ENCODE results near the gene TMEM132E. TPM values are rescaled to one million over a fixed set of nuclear protein-coding genes. Genes with fewer than 3 reads are reported as not detected.

Gene TMEM132E
- total RNA-seq, 2 donors from 2014 or later: not detected

DNA sequence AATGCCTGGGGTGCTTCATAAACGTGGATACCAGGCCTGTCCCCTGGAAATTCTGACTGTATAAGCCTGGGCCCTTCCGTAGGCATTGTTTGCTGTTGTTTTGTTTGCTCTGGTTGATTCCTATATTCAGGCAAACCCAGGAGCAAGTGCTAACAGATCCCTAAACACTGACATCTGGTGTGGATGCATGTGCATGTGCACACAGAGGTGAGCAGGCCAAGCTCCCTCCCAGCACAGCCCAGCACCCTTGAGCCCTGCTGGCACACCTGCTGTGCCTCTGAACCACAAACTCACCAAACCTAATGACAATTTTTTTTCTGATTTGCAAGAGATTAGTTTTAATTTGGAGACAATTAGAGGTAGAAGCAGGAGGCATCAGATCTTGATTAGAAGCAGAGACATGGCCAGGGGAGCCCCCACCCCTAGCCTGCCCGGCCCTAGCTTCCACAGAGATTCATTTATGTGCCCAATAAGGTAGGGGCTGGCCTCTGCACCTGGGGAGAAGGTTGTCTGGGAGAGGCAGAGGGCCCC is 40.4 kb downstream of the TMEM132E start:
- H3K27ac Mint-ChIP-seq: no peak overlapping the region
- H3K9me3 Mint-ChIP-seq: no peaks in the 10 kb centered on the region
- H3K36me3 Mint-ChIP-seq: no peaks in the 10 kb centered on the region
- ATAC-seq (no peak), DNase-seq (ENCODE audit: low spot score) (no peak)
- peaks cover 41 to 42% of the 10 kb centered on the region in 2 donors for H3K27me3 Mint-ChIP-seq
- H3K4me1 Mint-ChIP-seq (ENCODE audit: low read depth in 2 of 2): no peaks in the 10 kb centered on the region
- no peak overlapping the region for H3K4me3 Mint-ChIP-seq

DNA sequence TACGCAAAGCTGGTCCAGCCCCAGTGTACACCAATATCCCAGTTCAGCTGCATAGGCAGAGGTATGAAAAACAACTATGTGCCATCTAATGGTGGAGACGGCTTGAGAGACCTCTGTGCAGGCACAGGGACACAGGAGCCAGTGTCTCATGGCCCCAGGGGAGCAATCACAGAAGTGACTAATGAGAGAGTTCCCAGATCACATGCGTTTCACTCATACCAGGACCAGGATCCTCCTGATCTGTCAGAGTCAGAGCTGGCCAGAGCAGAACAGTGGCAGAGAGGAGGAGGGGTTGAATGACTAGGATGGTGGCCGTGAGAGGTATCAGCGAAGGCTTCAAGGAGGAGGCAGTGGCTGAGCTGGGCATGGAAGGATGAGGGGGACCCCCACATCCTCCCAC is 41.1 kb downstream of the TMEM132E start:
- no peak overlapping the region for H3K4me3 Mint-ChIP-seq
- H3K4me1 Mint-ChIP-seq (ENCODE audit: low read depth in 2 of 2): no peaks in the 10 kb centered on the region
- no peak for DNase-seq (ENCODE audit: low spot score)
- H3K9me3 Mint-ChIP-seq: no peaks in the 10 kb centered on the region
- no peaks in the 10 kb centered on the region for H3K36me3 Mint-ChIP-seq
- H3K27me3 Mint-ChIP-seq: peaks cover 43 to 48% of the 10 kb centered on the region in 2 donors
- no peak for ATAC-seq
- H3K27ac Mint-ChIP-seq: no peak overlapping the region

DNA sequence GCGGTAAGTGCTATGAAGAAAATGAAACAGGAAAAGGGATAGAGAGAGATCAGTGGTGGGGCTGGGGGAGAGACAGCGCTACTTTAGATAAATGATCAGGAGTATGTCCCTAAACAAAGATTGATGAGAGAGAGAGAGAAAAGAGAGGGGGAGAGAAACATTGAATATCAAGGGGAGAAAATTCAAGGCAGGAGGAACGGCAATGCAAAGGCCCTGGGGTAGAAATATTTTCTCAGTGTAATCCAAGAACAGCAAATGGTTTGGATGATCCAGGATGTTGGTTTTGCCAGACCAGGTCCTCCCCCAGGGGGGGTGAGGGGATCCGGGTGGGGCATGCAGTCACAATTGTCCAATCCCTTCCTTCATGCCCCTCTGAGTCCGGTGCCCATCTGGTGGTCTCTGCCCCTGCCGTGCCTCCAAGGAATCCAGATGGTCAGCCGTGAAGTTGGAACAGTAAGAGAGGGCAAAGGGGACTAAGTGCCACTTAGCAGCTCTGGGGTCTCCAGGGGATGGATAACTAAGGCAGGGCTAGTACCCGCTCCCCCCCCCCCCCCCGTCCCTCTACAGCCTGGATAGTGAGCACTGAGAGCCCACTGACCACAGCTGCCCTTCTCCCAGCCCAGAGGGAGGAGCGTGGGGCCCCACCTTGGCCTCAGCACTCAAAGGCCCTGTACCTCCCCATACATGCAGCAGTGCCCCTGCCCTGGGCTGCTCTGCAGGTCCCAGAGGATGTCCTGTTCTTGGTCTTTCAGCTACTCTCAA is 43.7 kb downstream of the TMEM132E start:
- ATAC-seq (no peak), DNase-seq (ENCODE audit: low spot score) (no peak)
- Mint-ChIP-seq H3K27me3 (peaks cover 46 to 64% of the 10 kb centered on the region in 2 donors), H3K27ac (no peak overlapping the region), H3K4me3 (no peak overlapping the region), H3K36me3 (no peaks in the 10 kb centered on the region), H3K9me3 (no peaks in the 10 kb centered on the region), H3K4me1 (ENCODE audit: low read depth in 2 of 2) (no peaks in the 10 kb centered on the region)

DNA sequence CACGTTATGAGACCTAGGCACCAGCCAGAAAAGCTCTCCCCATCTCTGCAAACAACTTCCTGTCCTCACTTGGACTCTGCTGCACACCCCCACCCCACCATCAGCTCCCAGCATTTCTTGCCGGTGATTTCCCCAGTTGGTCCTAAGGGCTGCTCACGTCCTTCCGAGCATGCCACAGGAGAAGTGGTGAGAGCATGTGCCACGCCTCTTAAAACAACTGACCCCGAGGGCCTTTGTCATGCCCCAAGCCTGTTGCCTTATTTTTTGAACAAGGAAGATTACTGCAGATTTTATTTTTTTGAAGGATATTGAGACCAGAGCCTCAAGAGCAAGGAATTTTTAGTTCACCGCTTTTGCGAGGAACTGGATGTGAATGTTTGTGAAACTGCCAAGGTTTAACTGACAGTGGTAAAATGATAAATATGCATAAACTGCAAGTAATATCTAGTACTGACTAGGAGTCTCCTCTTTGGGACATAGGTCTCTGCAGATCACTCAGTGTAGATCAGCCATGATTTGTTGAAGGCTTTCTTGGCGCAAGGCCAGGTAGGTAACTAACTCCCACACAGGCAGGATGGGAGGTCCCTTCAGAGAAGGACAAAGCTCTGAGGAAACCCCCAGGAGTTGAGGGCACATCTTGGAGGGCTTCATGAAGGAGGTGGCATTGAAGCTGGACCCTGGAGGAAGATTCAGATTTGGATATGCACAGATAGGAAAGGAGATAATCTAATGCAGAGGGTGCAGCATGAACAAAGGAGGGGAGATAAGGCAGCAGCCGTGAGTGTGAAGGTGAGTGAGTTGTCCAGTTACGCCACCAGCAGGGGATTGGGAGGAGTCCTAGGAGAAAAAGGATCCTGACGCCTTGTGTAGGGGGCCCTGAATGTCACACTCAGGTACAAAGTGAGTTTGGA is 44.7 kb downstream of the TMEM132E start:
- H3K27me3 Mint-ChIP-seq: peaks cover 49 to 68% of the 10 kb centered on the region in 2 donors
- no peak overlapping the region for H3K27ac Mint-ChIP-seq
- no peak for ATAC-seq
- no peaks in the 10 kb centered on the region for H3K36me3 Mint-ChIP-seq
- H3K4me1 Mint-ChIP-seq (ENCODE audit: low read depth in 2 of 2): no peaks in the 10 kb centered on the region
- no peaks in the 10 kb centered on the region for H3K9me3 Mint-ChIP-seq
- no peak overlapping the region for H3K4me3 Mint-ChIP-seq
- DNase-seq (ENCODE audit: low spot score): no peak

DNA sequence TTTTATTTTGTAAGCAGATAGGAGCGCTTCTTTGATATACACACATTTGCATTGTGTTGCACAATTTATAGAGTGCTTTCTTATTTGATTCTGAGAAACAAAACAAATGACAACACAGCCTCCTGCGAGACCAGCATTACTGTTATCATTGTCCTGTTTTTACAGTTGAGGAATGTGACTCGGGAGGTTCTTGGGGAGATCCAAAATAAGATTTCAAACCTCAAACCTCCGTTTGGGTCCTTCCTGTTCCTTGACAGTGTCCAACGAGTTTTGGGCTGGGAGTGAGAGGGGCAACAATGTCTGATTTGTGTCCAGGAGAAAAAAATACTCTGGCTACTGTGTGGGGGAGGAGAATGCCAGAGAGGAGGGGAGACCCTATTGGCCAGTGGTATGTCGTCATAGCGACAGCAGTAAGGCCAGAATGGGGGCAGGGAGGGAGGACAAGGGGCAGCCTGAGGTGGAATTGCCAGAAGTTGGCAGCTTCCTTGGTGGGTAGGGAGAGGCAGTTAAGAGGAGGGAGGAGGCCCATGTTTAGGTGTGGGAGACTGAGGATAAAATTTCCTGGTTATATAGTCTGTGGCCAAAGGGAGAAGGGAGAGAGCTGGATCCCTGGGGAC is 45.5 kb downstream of the TMEM132E start:
- no peaks in the 10 kb centered on the region for H3K4me1 Mint-ChIP-seq (ENCODE audit: low read depth in 2 of 2)
- no peak overlapping the region for H3K4me3 Mint-ChIP-seq
- DNase-seq (ENCODE audit: low spot score) (no peak), ATAC-seq (no peak)
- no peaks in the 10 kb centered on the region for H3K36me3 Mint-ChIP-seq
- no peaks in the 10 kb centered on the region for H3K9me3 Mint-ChIP-seq
- no peak overlapping the region for H3K27ac Mint-ChIP-seq
- H3K27me3 Mint-ChIP-seq: peaks cover 49 to 66% of the 10 kb centered on the region in 2 donors

DNA sequence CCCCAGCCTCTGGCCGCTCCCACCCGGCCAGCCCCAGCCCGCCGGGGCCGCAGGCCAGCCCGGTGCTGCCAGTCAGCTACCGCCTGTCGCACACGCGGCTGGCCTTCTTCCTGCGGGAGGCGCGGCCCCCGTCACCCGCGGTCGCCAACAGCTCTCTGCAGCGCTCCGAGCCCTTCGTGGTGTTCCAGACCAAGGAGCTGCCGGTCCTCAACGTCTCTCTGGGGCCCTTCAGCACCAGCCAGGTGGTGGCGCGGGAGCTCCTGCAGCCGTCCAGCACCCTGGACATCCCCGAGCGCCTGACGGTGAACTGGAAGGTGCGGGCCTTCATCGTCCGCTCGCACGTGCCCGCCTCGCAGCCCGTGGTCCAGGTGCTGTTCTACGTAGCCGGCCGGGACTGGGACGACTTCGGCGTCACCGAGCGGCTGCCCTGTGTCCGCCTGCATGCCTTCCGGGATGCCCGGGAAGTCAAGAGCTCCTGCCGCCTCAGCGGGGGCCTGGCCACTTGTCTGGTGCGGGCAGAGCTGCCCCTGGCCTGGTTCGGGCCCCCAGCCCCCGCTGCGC is 46.8 kb downstream of the TMEM132E start:
- no peak overlapping the region for H3K27ac Mint-ChIP-seq

DNA sequence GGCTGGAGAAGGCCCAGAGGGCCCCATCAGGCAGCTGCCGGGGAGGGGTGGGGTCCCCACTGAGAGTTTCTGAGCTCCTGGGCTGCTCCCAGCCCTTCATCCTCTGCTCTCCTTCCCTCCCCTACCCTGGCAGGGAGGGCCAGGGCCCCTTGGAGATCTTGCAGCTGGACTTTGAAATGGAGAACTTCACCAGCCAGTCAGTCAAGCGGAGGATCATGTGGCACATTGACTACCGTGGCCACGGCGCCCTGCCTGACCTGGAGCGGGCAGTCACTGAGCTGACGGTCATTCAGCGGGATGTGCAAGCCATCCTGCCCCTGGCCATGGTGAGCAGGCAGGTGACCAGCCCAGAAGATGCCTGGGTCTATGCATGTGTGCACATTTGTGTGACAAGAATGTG is 49.5 kb downstream of the TMEM132E start:
- peaks cover 48 to 52% of the 10 kb centered on the region in 2 donors for H3K27me3 Mint-ChIP-seq
- ATAC-seq (no peak), DNase-seq (ENCODE audit: low spot score) (no peak)
- no peaks in the 10 kb centered on the region for H3K36me3 Mint-ChIP-seq
- no peak overlapping the region for H3K27ac Mint-ChIP-seq
- no peaks in the 10 kb centered on the region for H3K9me3 Mint-ChIP-seq
- H3K4me1 Mint-ChIP-seq (ENCODE audit: low read depth in 2 of 2): no peaks in the 10 kb centered on the region
- H3K4me3 Mint-ChIP-seq: no peak overlapping the region

More for the DNA sequence above, 46.8 kb downstream of the TMEM132E start:
- no peak overlapping the region for H3K4me3 Mint-ChIP-seq
- H3K27me3 Mint-ChIP-seq: peaks cover 49 to 64% of the 10 kb centered on the region in 2 donors
- H3K9me3 Mint-ChIP-seq: no peaks in the 10 kb centered on the region
- ATAC-seq (peak in 1 of 2 donors; percentile 6), DNase-seq (ENCODE audit: low spot score) (no peak)
- H3K36me3 Mint-ChIP-seq: no peaks in the 10 kb centered on the region
- no peaks in the 10 kb centered on the region for H3K4me1 Mint-ChIP-seq (ENCODE audit: low read depth in 2 of 2)

DNA sequence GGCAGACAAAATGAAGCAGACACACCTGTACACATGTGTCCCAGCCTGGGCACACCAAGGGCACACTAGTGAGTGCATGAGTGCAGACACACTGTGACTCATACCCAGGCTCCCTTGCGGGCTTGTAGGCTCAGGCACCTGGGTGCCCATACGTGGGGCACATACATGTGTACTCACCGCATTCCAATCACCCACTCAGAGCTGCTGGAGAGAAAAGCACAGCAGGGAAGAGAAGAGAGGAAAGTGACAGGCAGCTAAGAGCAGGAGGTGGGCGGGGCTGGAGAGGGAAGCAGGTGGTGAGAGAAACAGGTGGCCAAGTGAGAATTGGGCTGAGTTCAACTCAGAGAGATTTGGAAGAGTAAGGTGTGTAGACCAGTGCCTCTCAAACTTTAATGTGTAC is 54.0 kb downstream of the TMEM132E start:
- peaks cover 22 to 23% of the 10 kb centered on the region in 2 donors for H3K27me3 Mint-ChIP-seq
- H3K4me3 Mint-ChIP-seq: no peak overlapping the region
- no peak for DNase-seq (ENCODE audit: low spot score)
- peaks cover 0 to 3% of the 10 kb centered on the region in 2 donors for H3K4me1 Mint-ChIP-seq (ENCODE audit: low read depth in 2 of 2)
- H3K27ac Mint-ChIP-seq: no peak overlapping the region
- no peaks in the 10 kb centered on the region for H3K9me3 Mint-ChIP-seq
- no peaks in the 10 kb centered on the region for H3K36me3 Mint-ChIP-seq
- ATAC-seq: no peak

DNA sequence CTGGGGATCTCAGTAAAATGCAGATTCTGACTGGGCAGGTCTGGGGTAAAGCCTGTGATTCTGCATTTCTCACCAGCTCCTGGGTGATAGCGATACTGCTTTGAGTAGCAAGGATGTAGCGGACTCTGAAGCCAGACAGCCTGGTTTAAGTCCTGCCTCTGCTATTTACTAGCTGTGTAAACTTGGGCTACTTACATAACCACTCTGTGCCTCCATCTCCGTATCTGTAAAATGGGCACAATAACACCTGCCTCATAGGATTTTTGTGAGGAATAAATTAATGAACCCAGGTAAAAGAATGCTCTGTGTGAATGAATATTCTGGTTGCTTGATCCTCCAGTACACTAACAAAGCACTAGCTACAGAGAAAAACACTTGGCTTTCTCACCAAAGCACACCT is 54.4 kb downstream of the TMEM132E start:
- peaks cover 0 to 3% of the 10 kb centered on the region in 2 donors for H3K4me1 Mint-ChIP-seq (ENCODE audit: low read depth in 2 of 2)
- ATAC-seq (no peak), DNase-seq (ENCODE audit: low spot score) (no peak)
- H3K9me3 Mint-ChIP-seq: no peaks in the 10 kb centered on the region
- no peak overlapping the region for H3K27ac Mint-ChIP-seq
- H3K4me3 Mint-ChIP-seq: no peak overlapping the region
- peaks cover 21 to 22% of the 10 kb centered on the region in 2 donors for H3K27me3 Mint-ChIP-seq
- no peaks in the 10 kb centered on the region for H3K36me3 Mint-ChIP-seq

DNA sequence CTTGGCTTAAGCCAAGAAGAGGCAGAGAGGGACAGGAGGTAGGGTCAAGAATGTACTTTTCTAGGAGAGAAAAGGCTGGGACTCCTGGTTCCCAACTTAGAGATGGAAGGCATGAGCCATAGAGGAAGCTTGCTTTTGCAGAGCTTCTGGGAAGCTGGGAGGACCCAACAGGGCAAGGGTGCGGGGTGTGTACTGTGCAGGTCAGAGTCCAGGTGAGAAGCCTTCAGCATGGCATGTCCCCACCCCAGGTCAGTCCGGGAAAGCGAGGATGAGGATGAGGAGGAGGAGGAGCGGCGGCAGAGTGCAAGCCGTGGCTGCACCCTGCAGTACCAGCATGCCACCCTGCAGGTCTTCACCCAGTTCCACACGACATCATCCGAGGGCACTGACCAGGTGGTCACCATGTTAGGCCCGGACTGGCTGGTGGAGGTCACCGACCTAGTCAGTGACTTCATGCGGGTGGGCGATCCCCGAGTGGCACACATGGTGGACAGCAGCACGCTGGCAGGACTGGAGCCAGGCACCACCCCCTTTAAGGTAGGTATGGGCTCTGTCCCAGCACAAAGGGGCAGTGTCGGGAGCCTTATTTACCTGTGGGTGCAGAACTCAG is 55.3 kb downstream of the TMEM132E start:
- peaks cover 0 to 3% of the 10 kb centered on the region in 2 donors for H3K4me1 Mint-ChIP-seq (ENCODE audit: low read depth in 2 of 2)
- peaks cover 15 to 16% of the 10 kb centered on the region in 2 donors for H3K27me3 Mint-ChIP-seq
- no peaks in the 10 kb centered on the region for H3K36me3 Mint-ChIP-seq
- DNase-seq (ENCODE audit: low spot score): no peak
- no peak for ATAC-seq
- no peaks in the 10 kb centered on the region for H3K9me3 Mint-ChIP-seq
- no peak overlapping the region for H3K4me3 Mint-ChIP-seq
- H3K27ac Mint-ChIP-seq: no peak overlapping the region

DNA sequence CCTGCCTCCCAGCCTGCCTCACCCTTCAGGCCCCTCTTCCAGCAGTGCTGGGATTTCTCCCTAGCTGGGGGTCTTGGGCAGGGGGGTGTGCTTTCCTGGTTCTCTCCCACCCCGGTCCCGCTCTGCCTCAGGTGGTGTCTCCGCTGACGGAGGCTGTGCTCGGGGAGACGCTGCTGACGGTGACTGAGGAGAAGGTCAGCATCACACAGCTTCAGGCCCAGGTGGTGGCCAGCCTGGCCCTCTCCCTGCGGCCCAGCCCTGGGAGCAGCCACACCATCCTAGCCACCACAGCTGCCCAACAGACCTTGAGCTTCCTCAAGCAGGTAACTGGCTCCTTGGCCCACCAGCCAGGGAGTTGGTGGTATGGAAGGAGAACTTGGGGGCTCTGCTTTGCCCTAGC is 56.5 kb downstream of the TMEM132E start:
- DNase-seq (ENCODE audit: low spot score) (no peak), ATAC-seq (no peak)
- Mint-ChIP-seq H3K4me1 (ENCODE audit: low read depth in 2 of 2) (peaks cover 0 to 3% of the 10 kb centered on the region in 2 donors), H3K27ac (no peak overlapping the region), H3K36me3 (no peaks in the 10 kb centered on the region), H3K4me3 (no peak overlapping the region), H3K9me3 (no peaks in the 10 kb centered on the region), H3K27me3 (peaks cover 22 to 27% of the 10 kb centered on the region in 2 donors)

DNA sequence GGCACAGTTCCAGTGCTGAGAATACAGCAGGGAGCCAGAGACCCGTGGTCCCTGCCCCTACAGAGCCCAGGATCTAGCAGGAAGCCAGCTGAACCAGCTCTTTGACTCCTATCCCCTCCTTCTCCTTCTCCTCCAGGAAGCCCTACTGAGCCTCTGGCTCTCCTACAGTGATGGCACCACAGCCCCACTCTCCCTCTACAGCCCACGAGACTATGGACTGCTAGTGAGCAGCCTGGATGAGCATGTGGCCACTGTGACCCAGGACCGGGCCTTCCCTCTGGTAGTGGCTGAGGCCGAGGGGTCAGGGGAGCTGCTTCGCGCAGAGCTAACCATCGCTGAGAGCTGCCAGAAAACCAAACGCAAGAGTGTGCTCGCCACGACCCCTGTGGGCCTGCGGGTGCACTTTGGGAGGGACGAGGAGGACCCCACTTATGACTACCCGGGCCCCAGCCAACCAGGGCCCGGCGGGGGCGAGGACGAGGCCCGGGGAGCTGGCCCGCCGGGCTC is 57.7 kb downstream of the TMEM132E start:
- H3K27me3 Mint-ChIP-seq: peaks cover 26 to 33% of the 10 kb centered on the region in 2 donors
- H3K27ac Mint-ChIP-seq: no peak overlapping the region
- DNase-seq (ENCODE audit: low spot score): no peak
- no peaks in the 10 kb centered on the region for H3K9me3 Mint-ChIP-seq
- H3K4me1 Mint-ChIP-seq (ENCODE audit: low read depth in 2 of 2): peaks cover 0 to 3% of the 10 kb centered on the region in 2 donors
- ATAC-seq: no peak
- H3K4me3 Mint-ChIP-seq: peak overlapping the region; percentile 58
- H3K36me3 Mint-ChIP-seq: no peaks in the 10 kb centered on the region
